H9 (cell line): Measurements from ENCODE around the gene ALLC. TPM values are rescaled to one million over a fixed set of nuclear protein-coding genes. Genes with fewer than 3 reads are reported as not detected.

ENCODE experiments used
- DNase-seq: peaks from one replicate; pipeline ENCODE4 v3.0.0-alpha.2; 2017
- H2AFZ ChIP-seq: one replicate; pipeline ENCODE4 v1.6.1; 2013; ENCODE audit warnings: mild to moderate bottlenecking, low read length, control low read depth, moderate library complexity
- H2AK5ac ChIP-seq: 2 replicates; pipeline ENCODE4 v1.6.1; 2013; ENCODE audit warnings: low read length, control low read depth, mixed read lengths; ENCODE audit not compliant: insufficient read length
- H2BK120ac ChIP-seq: one replicate; pipeline ENCODE4 v1.6.1; 2013; ENCODE audit warnings: low read depth, mild to moderate bottlenecking, low read length, control low read depth, inconsistent platforms; ENCODE audit not compliant: poor library complexity, severe bottlenecking
- H2BK12ac ChIP-seq: 2 replicates; pipeline ENCODE4 v1.6.1; 2013; ENCODE audit warnings: low read length, control low read depth, mixed read lengths, low read depth; ENCODE audit not compliant: insufficient read length
- H2BK15ac ChIP-seq: 2 replicates; pipeline ENCODE4 v1.6.1; 2013; ENCODE audit warnings: low read depth, low read length, control low read depth
- H2BK20ac ChIP-seq: one replicate; pipeline ENCODE4 v1.6.1; 2013; ENCODE audit warnings: low read depth, mild to moderate bottlenecking, low read length, control low read depth, inconsistent platforms; ENCODE audit not compliant: poor library complexity, severe bottlenecking
- H2BK5ac ChIP-seq: 2 replicates; pipeline ENCODE4 v1.6.1; 2013; ENCODE audit warnings: low read length, control low read depth, mixed read lengths; ENCODE audit not compliant: insufficient read length
- H3K14ac ChIP-seq: 2 replicates; pipeline ENCODE4 v1.6.1; 2013; ENCODE audit warnings: low read length, control low read depth; ENCODE audit not compliant: insufficient read depth
- H3K18ac ChIP-seq: 2 replicates; pipeline ENCODE4 v1.6.1; 2013; ENCODE audit warnings: low read depth, mild to moderate bottlenecking, mixed read lengths, low read length, control low read depth; ENCODE audit not compliant: insufficient read length
- H3K23ac ChIP-seq: 2 replicates; pipeline ENCODE4 v1.6.1; 2013; ENCODE audit warnings: low read length, control low read depth, mixed read lengths, low read depth; ENCODE audit not compliant: insufficient read length
- H3K23me2 ChIP-seq: 2 replicates; pipeline ENCODE4 v1.6.1; 2013; ENCODE audit warnings: low read depth, mild to moderate bottlenecking, mixed read lengths, low read length, control low read depth; ENCODE audit not compliant: insufficient read length, poor library complexity, severe bottlenecking
- H3K27ac ChIP-seq: 2 replicates; pipeline ENCODE4 v1.5.1; 2013; ENCODE audit warnings: low read length, control low read depth, mixed read lengths, low read depth; ENCODE audit not compliant: insufficient read length
- H3K27me3 ChIP-seq: 2 replicates; pipeline ENCODE4 v1.6.1; 2013; ENCODE audit warnings: low read length, control low read depth, inconsistent platforms; ENCODE audit not compliant: insufficient read depth
- H3K4ac ChIP-seq: 2 replicates; pipeline ENCODE4 v1.6.1; 2013; ENCODE audit warnings: low read depth, mild to moderate bottlenecking, control low read depth, inconsistent platforms, low read length, moderate library complexity
- H3K4me1 ChIP-seq: 2 replicates; pipeline ENCODE4 v1.6.1; 2013; ENCODE audit warnings: low read length, control low read depth, inconsistent platforms; ENCODE audit not compliant: insufficient read depth
- H3K4me2 ChIP-seq: 2 replicates; pipeline ENCODE4 v1.6.1; 2013; ENCODE audit warnings: low read length, control low read depth, mixed read lengths; ENCODE audit not compliant: insufficient read length, insufficient read depth
- H3K56ac ChIP-seq: 2 replicates; pipeline ENCODE4 v1.6.1; 2013; ENCODE audit warnings: low read depth, mild to moderate bottlenecking, mixed read lengths, low read length, control low read depth; ENCODE audit not compliant: insufficient read length
- H3K79me1 ChIP-seq: 2 replicates; pipeline ENCODE4 v1.6.1; 2013; ENCODE audit warnings: low read depth, mild to moderate bottlenecking, moderate library complexity, low read length, control low read depth, inconsistent platforms; ENCODE audit not compliant: insufficient read depth, poor library complexity, severe bottlenecking
- H3K79me2 ChIP-seq: 2 replicates; pipeline ENCODE4 v1.6.1; 2013; ENCODE audit warnings: low read length, control low read depth, inconsistent platforms; ENCODE audit not compliant: insufficient read depth
- H3K9ac ChIP-seq: 2 replicates; pipeline ENCODE4 v1.6.1; 2013; ENCODE audit warnings: low read length, control low read depth, mixed read lengths; ENCODE audit not compliant: insufficient read length; ENCODE audit errors: extremely low read depth
- H3K9me3 ChIP-seq: one replicate; pipeline ENCODE4 v1.6.1; 2013; ENCODE audit warnings: low read depth, low read length, inconsistent platforms; ENCODE audit not compliant: control insufficient read depth
- H3T11ph ChIP-seq: one replicate; pipeline ENCODE4 v1.6.1; 2013; ENCODE audit warnings: mild to moderate bottlenecking, low read length, control low read depth, inconsistent platforms
- H4K20me1 ChIP-seq: one replicate; pipeline ENCODE4 v1.6.1; 2013; ENCODE audit not compliant: control insufficient read depth, insufficient read length, insufficient read depth
- H4K5ac ChIP-seq: 2 replicates; pipeline ENCODE4 v1.6.1; 2013; ENCODE audit warnings: low read depth, mild to moderate bottlenecking, mixed read lengths, low read length, control low read depth; ENCODE audit not compliant: insufficient read length
- H4K8ac ChIP-seq: replicated peaks from 2 replicates; pipeline ENCODE4 v1.6.1; 2013; ENCODE audit warnings: low read length, control low read depth, mixed read lengths, low read depth; ENCODE audit not compliant: insufficient read length
- H4K91ac ChIP-seq: 2 replicates; pipeline ENCODE4 v1.6.1; 2013; ENCODE audit warnings: low read depth, mild to moderate bottlenecking, moderate library complexity, mixed read lengths, low read length, control low read depth; ENCODE audit not compliant: insufficient read length
- H3K27ac Mint-ChIP-seq, 3 experiments: 2 replicates in 2 of 3; 3 replicates in 1 of 3; pipeline ENCODE4 v1.8.0; 2020 to 2021; ENCODE audit warnings: mixed read lengths in 3 of 3, mild to moderate bottlenecking in 1 of 3, moderate library complexity in 1 of 3
- H3K27me3 Mint-ChIP-seq: 2 replicates; pipeline ENCODE4 v1.8.0; 2021; ENCODE audit warnings: low read depth, mild to moderate bottlenecking, moderate library complexity, mixed read lengths
- H3K36me3 Mint-ChIP-seq, 3 experiments: 2 replicates in 2 of 3; 3 replicates in 1 of 3; pipeline ENCODE4 v1.8.0; 2020 to 2021; ENCODE audit warnings: low read depth in 3 of 3, mixed read lengths in 3 of 3; ENCODE audit not compliant: insufficient read depth in 1 of 3
- H3K4me1 Mint-ChIP-seq, 2 experiments: 2 replicates each; pipeline ENCODE4 v1.8.0; 2020; ENCODE audit warnings: mixed read lengths in 2 of 2
- H3K4me3 Mint-ChIP-seq, 2 experiments: 2 replicates in 1 of 2; 3 replicates in 1 of 2; pipeline ENCODE4 v1.8.0; 2020 to 2021; ENCODE audit warnings: mild to moderate bottlenecking in 2 of 2, mixed read lengths in 2 of 2, moderate library complexity in 1 of 2
- H3K9me3 Mint-ChIP-seq, 2 experiments: 2 replicates in 1 of 2; 3 replicates in 1 of 2; pipeline ENCODE4 v1.8.0; 2020; ENCODE audit warnings: mild to moderate bottlenecking in 2 of 2, mixed read lengths in 2 of 2, moderate library complexity in 1 of 2
- WGBS: extraction: QIAGEN DNeasy Blood & Tissue Kit; methylation state at CpG from one replicate; pipeline ENCODE4 v1.1.7; 2013; ENCODE audit warnings: missing lambda C conversion rate, low lambda C conversion rate, mixed read lengths; ENCODE audit not compliant: insufficient read length; ENCODE audit errors: extremely low coverage; 5-methylcytosine and 5-hydroxymethylcytosine counted together
- total RNA-seq: library from RNA; stranded (reverse); gene quantifications from 2 replicates; pipeline ENCODE4 v1.2.1, GENCODE V29; 2021
- TF ChIP-seq, protein P1 (sequence below): fragments of 200-600 bp; sonication (generic); conservative IDR thresholded peaks from 3 replicates; pipeline ENCODE4 v1.8.0; 2021; ENCODE audit warnings: antibody characterized with exemption, mild to moderate bottlenecking

Gene ALLC
- total RNA-seq, 1 experiment from 2014 or later: not detected

DNA sequence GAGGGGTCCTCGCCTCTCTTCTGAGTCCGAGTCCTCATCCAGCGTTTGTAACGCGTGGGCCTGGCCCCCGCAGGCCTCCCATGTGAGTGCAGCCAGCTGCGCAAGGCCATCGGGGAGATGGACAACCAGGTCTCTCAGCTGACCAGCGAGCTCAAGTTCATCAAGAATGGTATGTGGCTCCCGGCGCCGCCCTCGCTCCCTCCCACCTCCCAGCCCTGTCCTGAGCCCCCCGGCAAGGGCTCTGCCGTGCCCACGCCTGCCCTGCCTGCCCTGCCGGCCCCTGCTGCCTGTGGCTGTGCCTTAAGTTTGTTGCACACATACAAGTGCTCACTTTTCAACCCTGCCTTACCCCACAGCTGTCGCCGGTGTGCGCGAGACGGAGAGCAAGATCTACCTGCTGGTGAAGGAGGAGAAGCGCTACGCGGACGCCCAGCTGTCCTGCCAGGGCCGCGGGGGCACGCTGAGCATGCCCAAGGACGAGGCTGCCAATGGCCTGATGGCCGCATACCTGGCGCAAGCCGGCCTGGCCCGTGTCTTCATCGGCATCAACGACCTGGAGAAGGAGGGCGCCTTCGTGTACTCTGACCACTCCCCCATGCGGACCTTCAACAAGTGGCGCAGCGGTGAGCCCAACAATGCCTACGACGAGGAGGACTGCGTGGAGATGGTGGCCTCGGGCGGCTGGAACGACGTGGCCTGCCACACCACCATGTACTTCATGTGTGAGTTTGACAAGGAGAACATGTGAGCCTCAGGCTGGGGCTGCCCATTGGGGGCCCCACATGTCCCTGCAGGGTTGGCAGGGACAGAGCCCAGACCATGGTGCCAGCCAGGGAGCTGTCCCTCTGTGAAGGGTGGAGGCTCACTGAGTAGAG is 14.4 kb upstream of the ALLC start:
- H3K9me3 ChIP-seq: no peaks in the 10 kb centered on the region
- H2AFZ ChIP-seq: no peak overlapping the region
- no peak overlapping the region for H2BK120ac ChIP-seq
- H4K20me1 ChIP-seq: no peaks in the 10 kb centered on the region
- no peak overlapping the region for H2BK5ac ChIP-seq
- H2BK12ac ChIP-seq: no peak overlapping the region
- no peaks in the 10 kb centered on the region for H3K9me3 Mint-ChIP-seq
- no peak overlapping the region for H3K4ac ChIP-seq
- H2BK20ac ChIP-seq: no peak overlapping the region
- no peak overlapping the region for H4K8ac ChIP-seq
- H3K23ac ChIP-seq: no peak overlapping the region
- H3K4me1 ChIP-seq: no peaks in the 10 kb centered on the region
- no peak overlapping the region for H3K4me2 ChIP-seq
- no peak overlapping the region for H2AK5ac ChIP-seq
- H3K18ac ChIP-seq: no peak overlapping the region
- TF ChIP-seq, protein P1, sequence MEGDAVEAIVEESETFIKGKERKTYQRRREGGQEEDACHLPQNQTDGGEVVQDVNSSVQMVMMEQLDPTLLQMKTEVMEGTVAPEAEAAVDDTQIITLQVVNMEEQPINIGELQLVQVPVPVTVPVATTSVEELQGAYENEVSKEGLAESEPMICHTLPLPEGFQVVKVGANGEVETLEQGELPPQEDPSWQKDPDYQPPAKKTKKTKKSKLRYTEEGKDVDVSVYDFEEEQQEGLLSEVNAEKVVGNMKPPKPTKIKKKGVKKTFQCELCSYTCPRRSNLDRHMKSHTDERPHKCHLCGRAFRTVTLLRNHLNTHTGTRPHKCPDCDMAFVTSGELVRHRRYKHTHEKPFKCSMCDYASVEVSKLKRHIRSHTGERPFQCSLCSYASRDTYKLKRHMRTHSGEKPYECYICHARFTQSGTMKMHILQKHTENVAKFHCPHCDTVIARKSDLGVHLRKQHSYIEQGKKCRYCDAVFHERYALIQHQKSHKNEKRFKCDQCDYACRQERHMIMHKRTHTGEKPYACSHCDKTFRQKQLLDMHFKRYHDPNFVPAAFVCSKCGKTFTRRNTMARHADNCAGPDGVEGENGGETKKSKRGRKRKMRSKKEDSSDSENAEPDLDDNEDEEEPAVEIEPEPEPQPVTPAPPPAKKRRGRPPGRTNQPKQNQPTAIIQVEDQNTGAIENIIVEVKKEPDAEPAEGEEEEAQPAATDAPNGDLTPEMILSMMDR: no peak
- H3K27me3 ChIP-seq: no peaks in the 10 kb centered on the region
- no CpG with 5 or more reads among the region's 48 CpGs for WGBS
- no peak overlapping the region for H3K4me3 Mint-ChIP-seq
- H3K79me2 ChIP-seq: no peaks in the 10 kb centered on the region
- no peak overlapping the region for H3K56ac ChIP-seq
- H3K27ac ChIP-seq: no peak overlapping the region
- H4K91ac ChIP-seq: no peak overlapping the region
- no peak overlapping the region for H4K5ac ChIP-seq
- H3K36me3 Mint-ChIP-seq: no peaks in the 10 kb centered on the region
- no peak overlapping the region for H3K9ac ChIP-seq
- no peak overlapping the region for H3T11ph ChIP-seq
- peaks cover 3 to 5% of the 10 kb centered on the region in 2 experiments; a peak in 1 of 4 replicates for H3K4me1 Mint-ChIP-seq
- H2BK15ac ChIP-seq: no peak overlapping the region
- no peaks in the 10 kb centered on the region for H3K79me1 ChIP-seq
- DNase-seq: peak; percentile 22
- H3K14ac ChIP-seq: no peak overlapping the region; the same call in 1 of the 2 replicates
- H3K23me2 ChIP-seq: no peaks in the 10 kb centered on the region
- peak overlapping the region in 1 of 3 experiments; percentile 34; a peak in 1 of 7 replicates for H3K27ac Mint-ChIP-seq
- H3K27me3 Mint-ChIP-seq: peaks cover 11% of the 10 kb centered on the region
